Astrocyte (in vitro differentiated cells and primary cell): Measurements from ENCODE around the gene TM9SF1.

ENCODE experiments used
- CTCF ChIP-seq: IDR thresholded peaks from 2 replicates; pipeline ENCODE4 v1.5.1; 2011; ENCODE audit warnings: low read depth, mild to moderate bottlenecking, inconsistent platforms, low read length, moderate library complexity; ENCODE audit not compliant: insufficient read depth
- EZH2 ChIP-seq: IDR thresholded peaks from 2 replicates; pipeline ENCODE4 v1.6.1; 2012; ENCODE audit warnings: mild to moderate bottlenecking, low read length, inconsistent platforms; ENCODE audit not compliant: insufficient read depth

GRCh38 chr14:24179961-24180796 is 15.1 kb downstream of the TM9SF1 start:
- TF ChIP-seq CTCF (no peak), EZH2 (no peak)
